Osteocyte (in vitro differentiated cells): ENCODE data around the gene LPO. TPM values are rescaled to one million over a fixed set of nuclear protein-coding genes. Genes with fewer than 3 reads are reported as not detected.
A peak's percentile ranks its signal among the peaks of the same experiment; 100 is the strongest.

Experiments
- DNase-seq: peaks from one replicate; pipeline ENCODE4 v3.0.0; 2021; ENCODE audit warnings: mixed read lengths; ENCODE audit not compliant: unreplicated experiment; ENCODE audit errors: extremely low spot score
- H3K27ac Mint-ChIP-seq: one replicate; pipeline ENCODE4 v1.8.0; 2021; ENCODE audit warnings: mild to moderate bottlenecking, mixed read lengths; ENCODE audit not compliant: unreplicated experiment
- H3K27me3 Mint-ChIP-seq: one replicate; pipeline ENCODE4 v1.8.0; 2021; ENCODE audit warnings: mixed read lengths; ENCODE audit not compliant: unreplicated experiment
- H3K36me3 Mint-ChIP-seq: one replicate; pipeline ENCODE4 v1.8.0; 2021; ENCODE audit warnings: mixed read lengths; ENCODE audit not compliant: unreplicated experiment
- H3K4me1 Mint-ChIP-seq: one replicate; pipeline ENCODE4 v1.8.0; 2021; ENCODE audit warnings: mixed read lengths; ENCODE audit not compliant: unreplicated experiment
- H3K4me3 Mint-ChIP-seq: one replicate; pipeline ENCODE4 v1.8.0; 2021; ENCODE audit warnings: mild to moderate bottlenecking, moderate library complexity, mixed read lengths; ENCODE audit not compliant: unreplicated experiment
- H3K9me3 Mint-ChIP-seq: one replicate; pipeline ENCODE4 v1.8.0; 2021; ENCODE audit warnings: mixed read lengths; ENCODE audit not compliant: unreplicated experiment
- total RNA-seq: library from RNA; stranded (reverse); gene quantifications from 2 replicates; pipeline ENCODE4 v1.2.1, GENCODE V29; 2021
- TF ChIP-seq, protein P1 (sequence below): fragments of 200-600 bp; sonication (generic); IDR thresholded peaks from 2 replicates; pipeline ENCODE4 v1.5.0; 2021; ENCODE audit warnings: antibody characterized with exemption, mild to moderate bottlenecking, moderate library complexity

Gene LPO
- total RNA-seq, 1 donor from 2014 or later: not detected

DNA sequence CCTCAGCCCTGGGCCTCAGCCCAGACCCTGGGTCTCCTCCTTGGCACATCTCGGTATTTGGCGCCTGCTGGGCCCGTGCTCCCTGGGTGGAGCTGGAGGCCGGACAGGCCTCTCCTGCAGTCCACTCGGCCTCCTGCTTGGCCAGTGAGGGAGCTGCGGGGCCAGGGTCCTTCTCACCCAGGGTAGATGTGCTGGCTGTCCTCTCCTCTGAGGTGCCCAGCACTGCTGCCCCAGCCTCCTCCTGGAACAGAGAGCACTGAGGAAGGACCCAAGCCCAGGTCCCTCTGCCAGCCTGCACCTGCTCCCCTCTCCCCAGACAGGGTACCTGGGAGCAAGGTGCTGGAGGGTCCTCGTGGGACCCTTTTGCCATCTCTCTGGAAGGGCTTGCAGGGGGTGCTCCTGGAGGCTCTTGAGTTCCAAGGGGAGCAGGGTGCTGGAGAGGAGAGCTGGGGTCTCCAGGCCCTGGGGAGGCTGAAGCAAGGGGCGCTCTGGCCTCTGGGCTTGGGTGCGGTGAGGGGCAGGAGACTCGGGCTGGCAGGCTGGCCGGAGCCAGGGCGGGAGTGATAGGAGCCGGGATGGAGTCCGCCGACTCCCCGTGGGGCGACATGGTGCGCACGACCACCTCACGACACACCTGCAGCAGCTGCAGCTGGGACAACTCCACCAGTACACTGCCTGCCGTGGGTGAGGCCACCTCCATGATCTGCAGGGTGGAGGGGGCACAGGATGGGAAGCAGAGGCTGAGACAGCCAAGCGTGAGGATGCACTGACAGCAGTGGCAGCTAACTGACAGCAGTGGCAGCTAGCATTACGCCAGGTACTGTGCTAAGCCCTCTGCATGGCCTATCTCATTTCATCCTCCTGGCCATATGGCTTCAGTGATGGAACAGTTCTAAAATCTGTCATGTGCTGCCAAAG, 72.4 kb downstream of the LPO start:
- Mint-ChIP-seq H3K27me3 (peaks cover 14% of the 10 kb centered on the region), H3K27ac (no peak overlapping the region), H3K4me1 (no peaks in the 10 kb centered on the region), H3K4me3 (no peak overlapping the region), H3K36me3 (no peaks in the 10 kb centered on the region), H3K9me3 (no peaks in the 10 kb centered on the region)
- peak; percentile 79 for DNase-seq
- TF ChIP-seq, protein P1, sequence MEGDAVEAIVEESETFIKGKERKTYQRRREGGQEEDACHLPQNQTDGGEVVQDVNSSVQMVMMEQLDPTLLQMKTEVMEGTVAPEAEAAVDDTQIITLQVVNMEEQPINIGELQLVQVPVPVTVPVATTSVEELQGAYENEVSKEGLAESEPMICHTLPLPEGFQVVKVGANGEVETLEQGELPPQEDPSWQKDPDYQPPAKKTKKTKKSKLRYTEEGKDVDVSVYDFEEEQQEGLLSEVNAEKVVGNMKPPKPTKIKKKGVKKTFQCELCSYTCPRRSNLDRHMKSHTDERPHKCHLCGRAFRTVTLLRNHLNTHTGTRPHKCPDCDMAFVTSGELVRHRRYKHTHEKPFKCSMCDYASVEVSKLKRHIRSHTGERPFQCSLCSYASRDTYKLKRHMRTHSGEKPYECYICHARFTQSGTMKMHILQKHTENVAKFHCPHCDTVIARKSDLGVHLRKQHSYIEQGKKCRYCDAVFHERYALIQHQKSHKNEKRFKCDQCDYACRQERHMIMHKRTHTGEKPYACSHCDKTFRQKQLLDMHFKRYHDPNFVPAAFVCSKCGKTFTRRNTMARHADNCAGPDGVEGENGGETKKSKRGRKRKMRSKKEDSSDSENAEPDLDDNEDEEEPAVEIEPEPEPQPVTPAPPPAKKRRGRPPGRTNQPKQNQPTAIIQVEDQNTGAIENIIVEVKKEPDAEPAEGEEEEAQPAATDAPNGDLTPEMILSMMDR: no peak

DNA sequence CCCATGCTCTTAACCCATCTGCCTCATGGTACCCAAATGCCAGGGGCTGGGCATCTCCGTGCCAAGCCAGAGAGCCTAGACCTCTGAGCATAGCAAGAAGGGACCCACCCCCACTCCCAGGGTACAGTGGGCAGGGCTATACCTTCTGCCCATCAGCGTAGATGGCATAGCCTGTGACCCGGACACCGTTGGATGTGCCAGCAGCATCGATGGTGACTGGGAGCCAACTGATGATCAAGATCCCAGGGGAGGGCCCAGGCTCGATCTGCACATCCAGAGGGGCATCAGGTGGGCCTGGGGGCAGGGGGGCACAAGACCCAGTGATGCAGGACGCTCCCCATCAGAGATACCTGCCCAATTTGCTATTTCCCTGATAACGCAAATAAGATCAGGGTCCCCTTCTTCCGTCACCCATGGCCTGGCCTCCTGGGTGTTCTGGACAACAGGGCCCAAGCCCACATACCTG, 73.1 kb downstream of the LPO start:
- peak; percentile 81 for DNase-seq
- TF ChIP-seq, protein P1: no peak
- Mint-ChIP-seq H3K4me3 (no peak overlapping the region), H3K27ac (no peak overlapping the region), H3K36me3 (no peaks in the 10 kb centered on the region), H3K27me3 (peaks cover 14% of the 10 kb centered on the region), H3K4me1 (no peaks in the 10 kb centered on the region), H3K9me3 (no peaks in the 10 kb centered on the region)

DNA sequence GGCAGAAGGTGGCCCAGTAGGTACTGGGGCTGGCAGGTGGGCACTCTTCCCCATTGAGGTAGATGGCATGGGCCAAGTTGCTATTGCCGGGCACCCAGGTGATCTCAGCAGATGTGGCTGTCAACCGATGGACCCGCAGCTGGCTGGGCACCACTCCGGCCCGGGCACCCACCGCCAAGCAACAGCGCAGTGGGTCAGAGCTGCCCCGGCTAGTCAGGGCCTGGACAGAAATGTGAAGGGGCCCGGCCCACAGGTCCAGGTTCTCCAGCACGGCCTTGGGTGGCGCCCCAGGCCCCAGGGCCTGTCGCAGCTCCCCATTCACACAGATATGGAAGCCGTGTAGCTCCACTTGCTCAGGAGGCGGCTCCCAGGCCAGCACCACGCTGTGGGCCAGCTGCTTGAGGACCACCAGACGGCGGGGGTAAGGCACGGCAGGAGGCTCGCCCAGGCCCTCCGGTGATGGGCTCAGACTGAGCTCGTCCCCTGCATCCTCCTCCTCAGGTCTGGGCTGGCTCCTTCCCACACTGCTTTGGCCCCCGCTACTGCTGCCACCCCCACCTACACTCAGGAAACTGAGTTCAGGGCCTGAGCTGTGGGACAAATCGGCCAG, 73.7 kb downstream of the LPO start:
- Mint-ChIP-seq H3K36me3 (no peaks in the 10 kb centered on the region), H3K4me3 (no peak overlapping the region), H3K9me3 (no peaks in the 10 kb centered on the region), H3K27me3 (peaks cover 14% of the 10 kb centered on the region), H3K27ac (no peak overlapping the region), H3K4me1 (no peaks in the 10 kb centered on the region)
- TF ChIP-seq, protein P1: no peak
- peak; percentile 84 for DNase-seq

DNA sequence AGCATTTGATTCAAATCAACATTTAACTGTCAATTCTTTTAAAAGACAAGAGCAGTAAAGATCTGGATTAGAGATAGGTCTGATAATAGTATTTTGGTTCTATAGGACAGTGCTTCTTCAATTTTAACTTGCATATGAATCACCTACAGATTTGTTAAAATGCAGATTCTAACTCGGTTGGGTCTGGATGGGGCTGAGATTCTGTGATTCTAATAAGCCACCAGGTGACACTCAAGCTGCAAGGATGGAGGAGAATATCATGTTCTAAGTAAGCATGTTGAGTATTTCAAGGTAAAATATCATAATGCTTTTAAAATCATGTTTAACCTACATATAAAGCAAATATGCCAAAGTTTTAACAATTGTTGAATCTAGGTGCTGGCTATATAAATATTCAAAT, 74.4 kb downstream of the LPO start:
- no peaks in the 10 kb centered on the region for H3K4me1 Mint-ChIP-seq
- H3K27ac Mint-ChIP-seq: no peak overlapping the region
- H3K9me3 Mint-ChIP-seq: no peaks in the 10 kb centered on the region
- H3K4me3 Mint-ChIP-seq: no peak overlapping the region
- DNase-seq: peak; percentile 7
- TF ChIP-seq, protein P1: no peak
- H3K36me3 Mint-ChIP-seq: no peaks in the 10 kb centered on the region
- H3K27me3 Mint-ChIP-seq: peaks cover 11% of the 10 kb centered on the region
